A549 (cell line): Measurements from ENCODE around the gene LHFPL2. TPM values are rescaled to one million over a fixed set of nuclear protein-coding genes. Genes with fewer than 3 reads are reported as not detected.

Experiments
- ATAC-seq, 2 experiments: fragments of 200-7000 bp in 1 of 2; fragments of >200 bp in 1 of 2; cut with Nextera tagmentation in 1 of 2; cut with Tn5 transposase in 1 of 2; 3 replicates each; pipeline versions ENCODE4 v1.8.0 to v1.9.1; 2018 to 2020; ENCODE audit warnings: mild to moderate bottlenecking in 1 of 2, moderate library complexity in 1 of 2
- CTCF ChIA-PET: fragments of 300-600 bp; sonication (Branson Sonifier 250); formaldehyde crosslinking; extraction: SDS; loops from one replicate; lab custom pipeline; 2021; ENCODE audit warnings: antibody characterized with exemption, inconsistent platforms; lab: Yijun Ruan, JAX
- POLR2A ChIA-PET: fragments of 350-600 bp; formaldehyde crosslinking; extraction: SDS; loops from one replicate; lab custom pipeline; 2021; ENCODE audit warnings: antibody characterized with exemption, inconsistent platforms; lab: Yijun Ruan, JAX
- DNase-seq, 2 experiments: peaks; one replicate each; pipeline versions ENCODE4 v3.0.0 to v3.0.0-alpha.2; 2011 to 2016; ENCODE audit warnings: low read depth in 1 of 2, low spot score in 1 of 2
- FAIRE-seq: peaks from 2 replicates; lab custom pipeline; 2011; peaks lifted over from hg19 to GRCh38; lab: Jason Lieb, UNC
- H3K27ac ChIP-seq, 2 experiments: fragments of >200 bp; sonication (Bioruptor Twin); formaldehyde crosslinking; 3 replicates each; pipeline ENCODE4 v1.5.1; 2016 to 2017
- H3K4me1 ChIP-seq: fragments of >200 bp; sonication (Bioruptor Twin); formaldehyde crosslinking; 3 replicates; pipeline ENCODE4 v1.6.1; 2016
- H3K4me2 ChIP-seq: fragments of >200 bp; sonication (Bioruptor Twin); formaldehyde crosslinking; 3 replicates; pipeline ENCODE4 v1.6.1; 2016
- H3K4me3 ChIP-seq: fragments of >200 bp; sonication (Bioruptor Twin); formaldehyde crosslinking; 3 replicates; pipeline ENCODE4 v1.5.1; 2016
- H3K9me3 ChIP-seq: fragments of >200 bp; sonication (Bioruptor Twin); formaldehyde crosslinking; 3 replicates; pipeline ENCODE4 v1.6.1; 2016
- CBX2 ChIP-seq: fragments of 200-600 bp; sonication (generic); IDR thresholded peaks from 2 replicates; pipeline ENCODE4 v1.6.1; 2016; ENCODE audit warnings: low read depth, mild to moderate bottlenecking, borderline replicate concordance
- CHD4 ChIP-seq: fragments of 200-600 bp; sonication (generic); IDR thresholded peaks from 2 replicates; pipeline ENCODE4 v1.6.1; 2016; ENCODE audit warnings: antibody characterized with exemption, mild to moderate bottlenecking, borderline replicate concordance
- EHMT2 ChIP-seq: fragments of 200-600 bp; sonication (generic); IDR thresholded peaks from 2 replicates; pipeline ENCODE4 v1.6.1; 2016; ENCODE audit warnings: antibody characterized with exemption, low read depth, mild to moderate bottlenecking, moderate library complexity
- FOSL2 ChIP-seq, 2 experiments: fragments of 450-650 bp in 1 of 2; fragments of >200 bp in 1 of 2; sonication (Bioruptor Twin) in 1 of 2; formaldehyde crosslinking; IDR thresholded peaks; 2 replicates each; pipeline versions ENCODE4 v1.5.0 to v1.6.1; 2016 to 2020; ENCODE audit warnings: mild to moderate bottlenecking in 1 of 2, moderate library complexity in 1 of 2
- HDAC2 ChIP-seq: fragments of 200-600 bp; sonication (generic); IDR thresholded peaks from 2 replicates; pipeline ENCODE4 v1.6.1; 2016
- HES2 ChIP-seq: fragments of >200 bp; sonication (Bioruptor Twin); formaldehyde crosslinking; IDR thresholded peaks from 2 replicates; pipeline ENCODE4 v1.6.1; 2016
- JUNB ChIP-seq: fragments of >200 bp; sonication (Bioruptor Twin); formaldehyde crosslinking; IDR thresholded peaks from 2 replicates; pipeline ENCODE4 v1.6.1; 2016
- KDM1A ChIP-seq: fragments of 200-600 bp; sonication (generic); IDR thresholded peaks from 2 replicates; pipeline ENCODE4 v1.6.1; 2016; ENCODE audit warnings: low read depth, mild to moderate bottlenecking
- KDM5A ChIP-seq: fragments of 200-600 bp; sonication (generic); IDR thresholded peaks from 2 replicates; pipeline ENCODE4 v1.6.1; 2016; ENCODE audit warnings: antibody characterized with exemption, mild to moderate bottlenecking
- MAFK ChIP-seq: fragments of 450-650 bp; IDR thresholded peaks from 2 replicates; pipeline ENCODE4 v1.6.1; 2014; ENCODE audit not compliant: partially characterized antibody
- NFE2L2 ChIP-seq: fragments of 150-350 bp; conservative IDR thresholded peaks from 2 replicates; pipeline ENCODE4 v1.6.1; 2014; ENCODE audit warnings: low read length
- NPAS2 ChIP-seq: fragments of 250-450 bp; sonication (Bioruptor Pico); IDR thresholded peaks from 2 replicates; pipeline ENCODE4 v1.8.0; 2022; ENCODE audit warnings: mild to moderate bottlenecking, moderate library complexity, borderline replicate concordance
- POLR2A ChIP-seq: IDR thresholded peaks from 2 replicates; pipeline ENCODE4 v1.6.1; 2012; ENCODE audit warnings: mild to moderate bottlenecking, low read length
- POLR2AphosphoS2 ChIP-seq: conservative IDR thresholded peaks from 2 replicates; pipeline ENCODE4 v1.6.1; 2012; ENCODE audit warnings: low read length, improper control_type of control experiment, inconsistent platforms
- RAD21 ChIP-seq, 2 experiments: fragments of >200 bp in 1 of 2; sonication (Bioruptor Twin) in 1 of 2; formaldehyde crosslinking in 1 of 2; IDR thresholded peaks in 1 of 2; conservative IDR thresholded peaks in 1 of 2; 2 replicates in 1 of 2; 3 replicates in 1 of 2; pipeline ENCODE4 v1.6.1; 2012 to 2018; ENCODE audit warnings: inconsistent platforms in 1 of 2
- RARB ChIP-seq: fragments of 250-450 bp; sonication (Bioruptor Pico); IDR thresholded peaks from 2 replicates; pipeline ENCODE4 v1.8.0; 2021; ENCODE audit warnings: mild to moderate bottlenecking, moderate library complexity
- RCOR1 ChIP-seq: fragments of 150-350 bp; IDR thresholded peaks from 2 replicates; pipeline ENCODE4 v1.6.1; 2014; ENCODE audit warnings: antibody characterized with exemption, low read length, low read depth
- ZC3H11A ChIP-seq: fragments of 450-650 bp; IDR thresholded peaks from 2 replicates; pipeline ENCODE4 v1.6.1; 2014; ENCODE audit warnings: antibody characterized with exemption, mild to moderate bottlenecking
- ZFP36 ChIP-seq: fragments of 450-650 bp; IDR thresholded peaks from 2 replicates; pipeline ENCODE4 v1.6.1; 2014; ENCODE audit warnings: borderline replicate concordance; ENCODE audit not compliant: partially characterized antibody
- WGBS: methylation state at CpG from one replicate; pipeline ENCODE4 v1.1.6; 2017; ENCODE audit errors: missing lambda C conversion rate; 5-methylcytosine and 5-hydroxymethylcytosine counted together
- polyA plus RNA-seq, 4 experiments: library from polyadenylated mRNA; depleted of rRNA in 3 of 4; stranded (reverse); fragments of >200 nt; fragmentation: RNase III in 1 of 4; extraction: RNeasy Plus Mini Kit Qiagen cat#74134 plus additional on column Dnase treatment in 1 of 4; gene quantifications; 2 replicates in 3 of 4; 3 replicates in 1 of 4; pipeline ENCODE4 v1.2.3, GENCODE V29; 2011 to 2017
- TF ChIP-seq, protein P1 (sequence below): fragments of >200 bp; sonication (Bioruptor Twin); formaldehyde crosslinking; IDR thresholded peaks from 3 replicates; pipeline ENCODE4 v1.5.1; 2016
- TF ChIP-seq, protein P2 (sequence below): fragments of 250-450 bp; sonication (Bioruptor Pico); IDR thresholded peaks from 2 replicates; pipeline ENCODE4 v1.5.0; 2020; ENCODE audit warnings: low read depth, mild to moderate bottlenecking, moderate library complexity
- TF ChIP-seq, protein P3 (sequence below): fragments of 150-350 bp; IDR thresholded peaks from 2 replicates; pipeline ENCODE4 v1.6.1; 2014; ENCODE audit warnings: low read depth, mild to moderate bottlenecking, low read length

The LHFPL2 gene
- polyA plus RNA-seq, 2 of the 4 experiments (the other 2 are of a cell fraction): 24.9 to 41.7 TPM

DNA sequence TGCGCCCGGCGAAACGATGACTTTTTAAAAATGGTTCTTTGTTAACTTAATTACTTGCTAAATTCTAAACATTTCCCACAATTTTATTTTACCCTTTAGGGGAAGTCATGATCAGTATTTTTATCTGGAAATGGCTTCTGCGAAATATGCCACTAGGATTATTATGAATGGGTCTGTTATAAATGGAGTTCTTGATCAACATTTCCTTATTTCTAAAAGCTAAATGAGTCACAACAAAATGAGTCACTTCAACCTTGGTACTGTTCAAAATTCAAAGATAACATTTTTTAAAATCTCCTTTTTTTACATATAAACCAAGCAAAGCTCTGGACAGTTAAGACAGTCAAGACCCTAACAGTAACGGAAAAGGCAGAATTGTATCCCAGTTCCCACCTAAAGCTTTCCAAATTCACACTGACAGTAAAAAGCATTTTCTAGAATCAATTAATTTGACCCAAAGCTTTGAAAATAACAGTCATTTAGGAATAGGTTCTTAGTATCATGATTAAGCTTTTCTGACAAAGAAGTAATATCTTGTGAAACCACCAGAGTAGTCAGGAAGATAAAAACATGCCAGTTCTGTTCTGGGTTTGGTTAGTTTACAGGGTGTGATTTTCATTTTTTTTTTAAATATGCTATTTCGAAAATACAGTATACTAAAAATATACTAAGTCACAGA, 81.7 kb downstream of the LHFPL2 start:
- Histone ChIP-seq H3K9me3 (0 out of 3 replicates have a peak, but pooled peaks cover 5% of the 10 kb centered on the region), H3K4me3 (no peak overlapping the region)
- ATAC-seq: no peak
- TF ChIP-seq RAD21 (conservative IDR thresholded peaks at IDR 0.05 in 1 of 2, IDR thresholded peaks at IDR 0.05 in 1 of 2) (no peak), RARB (CRISPR knock-in tag) (no peak), JUNB (0 out of 2 replicates have a peak, but pooled peaks have one; percentile 25), HDAC2 (no peak), FOSL2 (IDR thresholded peaks at IDR 0.05) (no peak), FOSL2 (CRISPR knock-in tag; IDR thresholded peaks at IDR 0.05) (peak; percentile 44)
- TF ChIP-seq, all 56 proteins: peak for 2
- ChIA-PET CTCF (interaction anchor here (1.0 to 1.2 kb wide), 3 partner anchors 26 to 39 kb away, joined by 3 to 4 read pairs (median 4); no protein-coding TSS in a partner anchor), POLR2A (no interaction called here)
- DNase-seq (no peak), FAIRE-seq (peak; percentile 7)
- Histone ChIP-seq H3K4me2 (peak overlapping the region; percentile 17; the same call in 1 of the 3 replicates), H3K27ac (peak overlapping the region in 1 of 2 experiments; percentile 44; a peak in 1 of 6 replicates), H3K4me1 (peaks cover 44% of the 10 kb centered on the region)
- WGBS: 89% methylated on average over 7 of the region's 7 CpGs

- ATAC-seq: no peak
- H3K4me3 ChIP-seq: no peak overlapping the region
- WGBS: 97% methylated on average over 1 of the region's 1 CpG
Observed at GRCh38 chr5:78565395-78565794, 83.2 kb downstream of the LHFPL2 start.

DNA sequence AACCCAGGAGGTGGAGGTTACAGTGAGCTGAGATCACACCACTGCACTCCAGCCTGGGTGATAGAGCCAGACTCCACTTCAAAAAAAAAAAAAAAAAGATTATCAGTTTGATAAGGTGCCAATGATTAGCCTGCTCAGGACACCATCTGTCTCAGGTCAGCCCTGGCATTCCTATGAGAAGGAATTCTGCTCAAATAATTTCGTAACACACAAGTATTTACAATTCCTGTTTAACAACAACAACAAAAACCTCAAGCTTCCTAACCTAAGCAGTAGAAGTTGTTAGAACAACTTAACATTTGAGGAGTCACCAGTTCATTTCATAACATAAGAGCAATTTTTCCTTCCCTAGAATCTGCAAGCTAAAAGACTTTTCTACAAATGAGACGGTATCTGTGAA, 85.0 kb downstream of the LHFPL2 start:
- CTCF ChIA-PET: interaction anchor here (0.9 to 1.8 kb wide), 2 partner anchors 13 to 64 kb away, joined by 3 to 4 read pairs; no protein-coding TSS in a partner anchor
- 61% methylated on average over 2 of the region's 2 CpGs for WGBS
- FAIRE-seq (no peak), DNase-seq (no peak), ATAC-seq (no peak)
- no peak overlapping the region for H3K27ac ChIP-seq
- TF ChIP-seq ZFP36 (no peak), CBX2 (no peak), NFE2L2 (no peak), RCOR1 (no peak), NPAS2 (CRISPR knock-in tag) (no peak), ZC3H11A (no peak), KDM1A (no peak), EHMT2 (no peak), MAFK (no peak), KDM5A (no peak), JUNB (no peak), CHD4 (no peak)
- TF ChIP-seq, protein P1, sequence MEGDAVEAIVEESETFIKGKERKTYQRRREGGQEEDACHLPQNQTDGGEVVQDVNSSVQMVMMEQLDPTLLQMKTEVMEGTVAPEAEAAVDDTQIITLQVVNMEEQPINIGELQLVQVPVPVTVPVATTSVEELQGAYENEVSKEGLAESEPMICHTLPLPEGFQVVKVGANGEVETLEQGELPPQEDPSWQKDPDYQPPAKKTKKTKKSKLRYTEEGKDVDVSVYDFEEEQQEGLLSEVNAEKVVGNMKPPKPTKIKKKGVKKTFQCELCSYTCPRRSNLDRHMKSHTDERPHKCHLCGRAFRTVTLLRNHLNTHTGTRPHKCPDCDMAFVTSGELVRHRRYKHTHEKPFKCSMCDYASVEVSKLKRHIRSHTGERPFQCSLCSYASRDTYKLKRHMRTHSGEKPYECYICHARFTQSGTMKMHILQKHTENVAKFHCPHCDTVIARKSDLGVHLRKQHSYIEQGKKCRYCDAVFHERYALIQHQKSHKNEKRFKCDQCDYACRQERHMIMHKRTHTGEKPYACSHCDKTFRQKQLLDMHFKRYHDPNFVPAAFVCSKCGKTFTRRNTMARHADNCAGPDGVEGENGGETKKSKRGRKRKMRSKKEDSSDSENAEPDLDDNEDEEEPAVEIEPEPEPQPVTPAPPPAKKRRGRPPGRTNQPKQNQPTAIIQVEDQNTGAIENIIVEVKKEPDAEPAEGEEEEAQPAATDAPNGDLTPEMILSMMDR: no peak
- TF ChIP-seq, protein P2, sequence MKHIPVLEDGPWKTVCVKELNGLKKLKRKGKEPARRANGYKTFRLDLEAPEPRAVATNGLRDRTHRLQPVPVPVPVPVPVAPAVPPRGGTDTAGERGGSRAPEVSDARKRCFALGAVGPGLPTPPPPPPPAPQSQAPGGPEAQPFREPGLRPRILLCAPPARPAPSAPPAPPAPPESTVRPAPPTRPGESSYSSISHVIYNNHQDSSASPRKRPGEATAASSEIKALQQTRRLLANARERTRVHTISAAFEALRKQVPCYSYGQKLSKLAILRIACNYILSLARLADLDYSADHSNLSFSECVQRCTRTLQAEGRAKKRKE: no peak
- H3K4me3 ChIP-seq: no peak overlapping the region
- POLR2A ChIA-PET: interaction anchor here (0.6 kb wide), 1 partner anchor 212 kb away, joined by 3 read pairs; no protein-coding TSS in a partner anchor
- H3K4me1 ChIP-seq: peaks cover 26% of the 10 kb centered on the region
- H3K9me3 ChIP-seq: 0 out of 3 replicates have a peak, but pooled peaks cover 5% of the 10 kb centered on the region
- no peak overlapping the region for H3K4me2 ChIP-seq

More at GRCh38 chr5:78565395-78565794, 83.2 kb downstream of the LHFPL2 start:
- FAIRE-seq (no peak), DNase-seq (no peak)
- H3K9me3 ChIP-seq: 0 out of 3 replicates have a peak, but pooled peaks cover 5% of the 10 kb centered on the region
- peaks cover 44% of the 10 kb centered on the region for H3K4me1 ChIP-seq
- H3K27ac ChIP-seq: no peak overlapping the region
- CTCF ChIA-PET: interaction anchor here (1.0 to 1.3 kb wide), 3 partner anchors 24 to 93 kb away, joined by 3 to 4 read pairs (median 3); no protein-coding TSS in a partner anchor
- no peak overlapping the region for H3K4me2 ChIP-seq
- POLR2A ChIA-PET: no interaction called here
- no peak for TF ChIP-seq CHD4
- TF ChIP-seq POLR2AphosphoS2: no peak
- TF ChIP-seq POLR2A: no peak
- no peak for TF ChIP-seq EHMT2
- TF ChIP-seq, protein P3, sequence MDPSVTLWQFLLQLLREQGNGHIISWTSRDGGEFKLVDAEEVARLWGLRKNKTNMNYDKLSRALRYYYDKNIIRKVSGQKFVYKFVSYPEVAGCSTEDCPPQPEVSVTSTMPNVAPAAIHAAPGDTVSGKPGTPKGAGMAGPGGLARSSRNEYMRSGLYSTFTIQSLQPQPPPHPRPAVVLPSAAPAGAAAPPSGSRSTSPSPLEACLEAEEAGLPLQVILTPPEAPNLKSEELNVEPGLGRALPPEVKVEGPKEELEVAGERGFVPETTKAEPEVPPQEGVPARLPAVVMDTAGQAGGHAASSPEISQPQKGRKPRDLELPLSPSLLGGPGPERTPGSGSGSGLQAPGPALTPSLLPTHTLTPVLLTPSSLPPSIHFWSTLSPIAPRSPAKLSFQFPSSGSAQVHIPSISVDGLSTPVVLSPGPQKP: no peak
- TF ChIP-seq KDM5A: no peak
- no peak for TF ChIP-seq RAD21 (conservative IDR thresholded peaks at IDR 0.05 in 1 of 2, IDR thresholded peaks at IDR 0.05 in 1 of 2)
- TF ChIP-seq HES2: no peak
